Activated B cell treated with CpG ODN at 0.5 μM for 24 hours (primary cell): ENCODE data around the gene MED12L. TPM values are rescaled to one million over a fixed set of nuclear protein-coding genes. Genes with fewer than 3 reads are reported as not detected.

Experiments used
- ATAC-seq: fragments of 200-7000 bp; cut with Tn5 transposase; one replicate; pipeline ENCODE4 v1.10.0; 2021; ENCODE audit warnings: low read depth, mild to moderate bottlenecking, moderate library complexity
- CTCF ChIA-PET: fragments of 350-600 bp; sonication (Branson Sonifier 250); formaldehyde crosslinking; loops from one replicate; lab custom pipeline; 2021; ENCODE audit warnings: antibody characterized with exemption; lab: Charles Lee
- POLR2A ChIA-PET: fragments of 350-600 bp; sonication (Branson Sonifier 250); formaldehyde crosslinking; loops from one replicate; lab custom pipeline; 2021; ENCODE audit warnings: antibody characterized with exemption; lab: Charles Lee
- DNase-seq: peaks from one replicate; pipeline ENCODE4 v3.0.0; 2022
- H3K27ac Mint-ChIP-seq: one replicate; pipeline ENCODE4 v1.8.0; 2020; ENCODE audit warnings: mixed read lengths
- H3K27me3 Mint-ChIP-seq: one replicate; pipeline ENCODE4 v1.8.0; 2021; ENCODE audit warnings: mixed read lengths
- H3K36me3 Mint-ChIP-seq: one replicate; pipeline ENCODE4 v1.8.0; 2021; ENCODE audit warnings: low read depth, mixed read lengths
- H3K4me1 Mint-ChIP-seq: one replicate; pipeline ENCODE4 v1.8.0; 2021; ENCODE audit warnings: mixed read lengths
- H3K4me3 Mint-ChIP-seq: one replicate; pipeline ENCODE4 v1.8.0; 2020; ENCODE audit warnings: mild to moderate bottlenecking, mixed read lengths
- H3K9me3 Mint-ChIP-seq: one replicate; pipeline ENCODE4 v1.8.0; 2020; ENCODE audit warnings: mixed read lengths
- CTCF ChIP-seq: fragments of 200-600 bp; IDR thresholded peaks from one replicate; pipeline ENCODE4 v1.8.0; 2022; ENCODE audit warnings: antibody characterized with exemption, mild to moderate bottlenecking
- intact Hi-C: fragments of 100-400 bp; cut with micrococcal nuclease; formaldehyde crosslinking; loops from one replicate; pipeline ENCODE4 v1.15.1; 2024
- total RNA-seq: library from RNA; stranded (reverse); gene quantifications from 2 replicates; pipeline ENCODE4 v1.2.3, GENCODE V29; 2022

MED12L gene
- total RNA-seq, 1 donor from 2014 or later = 1.5 TPM

GRCh38 chr3:151195826-151196225 lies 110.4 kb downstream of the MED12L start:
- POLR2A ChIA-PET = no interaction called here
- DNase-seq = no peak
- ATAC-seq = no peak
- H3K4me3 Mint-ChIP-seq = no peak overlapping the region
- no peaks in the 10 kb centered on the region for H3K36me3 Mint-ChIP-seq
- no peaks in the 10 kb centered on the region for H3K27me3 Mint-ChIP-seq
- H3K4me1 Mint-ChIP-seq = no peaks in the 10 kb centered on the region
- CTCF ChIA-PET = interaction anchor here (1.2 kb wide), 1 partner anchor 12 kb away, joined by 3 read pairs; no protein-coding TSS in a partner anchor
- TF ChIP-seq CTCF = no peak
- H3K9me3 Mint-ChIP-seq = no peaks in the 10 kb centered on the region
- intact Hi-C loops = no loop called here
- no peak overlapping the region for H3K27ac Mint-ChIP-seq

- DNase-seq (no peak), ATAC-seq (no peak)
- no peak overlapping the region for H3K4me3 Mint-ChIP-seq
- H3K27ac Mint-ChIP-seq = no peak overlapping the region
- intact Hi-C loops = no loop called here
- no peak for TF ChIP-seq CTCF
- CTCF ChIA-PET = interaction anchor here (1.2 kb wide), 1 partner anchor 11 kb away, joined by 3 read pairs; no protein-coding TSS in a partner anchor
- no peaks in the 10 kb centered on the region for H3K9me3 Mint-ChIP-seq
- H3K27me3 Mint-ChIP-seq = no peaks in the 10 kb centered on the region
- POLR2A ChIA-PET = no interaction called here
- H3K36me3 Mint-ChIP-seq = no peaks in the 10 kb centered on the region
- no peaks in the 10 kb centered on the region for H3K4me1 Mint-ChIP-seq
Observed at GRCh38 chr3:151196434-151196833, 111.0 kb downstream of the MED12L start.

- Mint-ChIP-seq H3K36me3 (no peaks in the 10 kb centered on the region), H3K27me3 (no peaks in the 10 kb centered on the region), H3K4me1 (no peaks in the 10 kb centered on the region), H3K27ac (no peak overlapping the region), H3K4me3 (no peak overlapping the region), H3K9me3 (no peaks in the 10 kb centered on the region)
- TF ChIP-seq CTCF = no peak
- ChIA-PET POLR2A (no interaction called here), CTCF (no interaction called here)
- intact Hi-C loops = no loop called here
- ATAC-seq (no peak), DNase-seq (no peak)
Observed at GRCh38 chr3:151197228-151197627, 111.8 kb downstream of the MED12L start.

- intact Hi-C loops = no loop called here
- no peaks in the 10 kb centered on the region for H3K27me3 Mint-ChIP-seq
- no peaks in the 10 kb centered on the region for H3K4me1 Mint-ChIP-seq
Observed at GRCh38 chr3:151197981-151198767, 112.7 kb downstream of the MED12L start.

More at GRCh38 chr3:151197981-151198767, 112.7 kb downstream of the MED12L start:
- no peak for DNase-seq
- Mint-ChIP-seq H3K27ac (no peak overlapping the region), H3K4me3 (no peak overlapping the region), H3K9me3 (no peaks in the 10 kb centered on the region), H3K36me3 (no peaks in the 10 kb centered on the region)
- ChIA-PET CTCF (no interaction called here), POLR2A (no interaction called here)
- TF ChIP-seq CTCF = no peak
- ATAC-seq = no peak
